ENCODE results near the gene ELF5.

The ELF5 gene

DNA sequence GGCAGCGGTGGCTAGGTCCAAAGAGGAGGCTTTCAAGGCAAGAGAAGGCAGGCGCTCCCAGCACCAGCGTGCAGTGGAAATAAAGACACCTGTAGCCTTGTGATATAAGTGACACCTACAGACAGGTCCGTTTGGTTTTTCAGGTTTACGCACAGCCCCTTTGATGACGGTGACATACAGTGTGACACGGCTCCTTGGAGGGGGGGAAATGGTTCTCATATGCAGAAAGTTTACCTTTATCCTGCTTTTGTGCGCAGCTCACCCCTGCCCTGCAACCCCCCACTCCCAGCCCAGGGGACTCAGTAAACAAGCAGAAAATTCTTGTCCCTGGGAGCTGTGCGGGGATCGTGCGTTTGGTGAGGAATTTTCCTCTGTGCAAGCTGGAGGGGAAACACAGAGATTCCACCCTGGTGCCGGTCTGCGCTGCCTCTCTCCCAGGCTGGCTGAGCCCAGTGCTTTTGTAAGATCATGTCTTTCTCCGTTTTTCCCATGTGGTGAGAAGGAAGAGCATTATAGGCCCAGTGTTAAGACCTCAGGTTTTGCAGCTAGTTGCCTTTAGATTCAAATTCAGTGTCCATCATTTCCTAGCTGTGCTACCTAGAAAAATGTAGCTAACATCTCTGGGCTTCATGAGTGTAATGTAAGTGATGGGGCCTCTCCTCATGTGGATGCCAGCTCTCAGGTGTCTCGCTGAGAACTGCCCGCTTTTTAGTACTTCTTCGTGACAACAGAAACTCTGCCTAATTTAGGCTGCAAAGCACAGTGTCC, at the start of gene ELF5:
Gene ELF5, minus strand, starts transcription at position 113 of the 768 bp plus-strand sequence. CDS start 8,045 bp downstream, outside the sequence.
- no peak for DNase-seq

DNA sequence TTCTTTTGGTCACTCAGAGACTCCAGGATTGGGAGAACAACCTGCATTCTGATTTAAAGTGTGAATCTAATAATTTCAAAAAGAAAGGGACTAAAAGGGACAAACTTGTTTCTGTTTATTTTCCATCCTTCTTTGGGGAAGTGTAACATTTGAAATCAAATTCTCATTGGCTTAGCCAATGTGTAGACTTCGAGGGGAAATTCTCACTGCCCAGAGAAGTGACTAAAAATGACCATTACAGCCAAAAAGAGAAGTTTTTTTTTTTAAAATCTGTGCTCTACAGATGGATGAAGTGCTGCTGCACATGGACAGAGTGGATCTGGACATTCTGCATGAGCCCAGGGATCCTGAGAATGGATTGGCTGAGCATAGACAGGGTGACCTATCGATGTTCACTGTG, 49.4 kb upstream of the ELF5 start:
- no peak for DNase-seq

DNA sequence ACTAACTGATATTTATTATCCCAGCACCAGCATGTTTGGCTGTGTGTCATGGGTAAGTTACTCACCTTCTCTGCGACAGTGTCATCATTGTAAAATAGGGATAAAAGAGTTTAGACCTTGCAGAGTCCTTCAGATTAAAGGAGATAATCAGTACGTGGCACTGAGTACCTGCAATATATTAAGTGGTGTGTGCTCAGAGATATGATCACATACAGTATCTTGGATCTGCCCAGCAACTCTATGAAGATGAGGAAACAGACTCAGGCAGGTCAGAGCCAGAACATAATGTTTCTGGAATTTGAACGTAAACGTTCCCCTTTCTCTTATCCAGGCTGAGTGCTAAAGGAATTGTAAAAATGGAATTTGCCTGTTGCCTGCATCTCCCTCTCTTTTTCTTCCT, 46.9 kb upstream of the ELF5 start:
- DNase-seq, result no peak

- DNase-seq, result no peak
These were observed 45.1 kb upstream of the ELF5 start for GRCh38 chr11:34558673-34559072.

DNA sequence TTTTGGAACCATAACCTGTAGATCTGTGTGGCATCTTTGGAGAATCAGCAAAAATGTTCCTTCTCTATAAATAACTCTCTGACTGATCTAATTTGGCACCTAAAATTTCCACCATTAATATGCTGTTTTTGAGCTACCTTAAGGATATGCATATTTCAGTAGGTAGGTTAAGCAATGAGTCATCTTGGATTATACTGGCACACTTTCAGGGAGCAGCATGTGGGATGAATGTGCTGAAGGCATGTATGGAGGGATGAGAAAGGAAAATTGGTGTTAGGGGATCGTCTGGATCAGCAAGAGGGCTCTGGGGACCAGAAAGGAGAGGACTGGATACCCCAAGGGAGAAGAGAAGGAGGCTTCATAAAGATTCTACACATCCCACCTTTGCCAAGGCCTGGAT, 44.6 kb upstream of the ELF5 start:
- DNase-seq, result no peak

DNA sequence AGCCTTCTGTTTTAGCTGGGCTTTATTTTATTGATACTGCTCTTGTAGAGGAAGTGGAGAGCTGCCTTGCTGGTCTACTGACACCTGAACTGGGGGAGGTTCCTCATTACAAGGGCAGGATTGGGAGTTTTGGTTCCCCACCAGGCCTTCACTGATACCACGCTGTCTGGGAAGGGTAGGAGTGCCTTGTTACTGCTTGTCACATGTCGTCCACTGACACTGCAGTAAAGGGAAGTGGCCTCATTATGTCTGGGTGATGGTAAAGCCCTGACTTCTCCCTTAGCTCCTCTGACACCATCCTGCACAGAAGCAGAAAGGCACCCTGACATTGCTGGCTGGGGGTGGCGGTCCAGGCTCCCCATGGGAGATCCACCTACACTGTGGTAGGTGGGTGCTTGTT, 38.7 kb upstream of the ELF5 start:
- peak; percentile 23 for DNase-seq

DNA sequence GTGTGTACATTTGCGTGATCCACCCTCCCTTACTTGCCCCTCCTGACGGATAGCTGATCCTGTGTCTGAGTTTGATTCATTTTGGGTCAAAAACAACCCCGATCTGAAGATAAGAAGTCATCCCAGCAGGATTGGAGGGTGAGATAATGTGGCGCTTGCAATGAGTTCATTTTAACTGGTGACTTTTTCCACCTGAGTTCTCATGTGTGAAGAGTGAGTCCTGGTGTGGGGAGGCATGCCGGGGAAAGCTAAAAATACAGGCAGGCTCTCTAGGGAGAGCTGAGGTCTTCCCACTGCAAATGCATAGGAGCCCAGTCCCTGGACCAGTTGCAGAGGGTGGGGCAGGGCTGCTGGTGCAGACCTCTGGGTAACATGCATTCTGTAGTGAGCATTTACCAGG, 35.7 kb upstream of the ELF5 start:
- no peak for DNase-seq

- no peak for DNase-seq
These were observed 34.7 kb upstream of the ELF5 start for GRCh38 chr11:34548278-34548677.

DNA sequence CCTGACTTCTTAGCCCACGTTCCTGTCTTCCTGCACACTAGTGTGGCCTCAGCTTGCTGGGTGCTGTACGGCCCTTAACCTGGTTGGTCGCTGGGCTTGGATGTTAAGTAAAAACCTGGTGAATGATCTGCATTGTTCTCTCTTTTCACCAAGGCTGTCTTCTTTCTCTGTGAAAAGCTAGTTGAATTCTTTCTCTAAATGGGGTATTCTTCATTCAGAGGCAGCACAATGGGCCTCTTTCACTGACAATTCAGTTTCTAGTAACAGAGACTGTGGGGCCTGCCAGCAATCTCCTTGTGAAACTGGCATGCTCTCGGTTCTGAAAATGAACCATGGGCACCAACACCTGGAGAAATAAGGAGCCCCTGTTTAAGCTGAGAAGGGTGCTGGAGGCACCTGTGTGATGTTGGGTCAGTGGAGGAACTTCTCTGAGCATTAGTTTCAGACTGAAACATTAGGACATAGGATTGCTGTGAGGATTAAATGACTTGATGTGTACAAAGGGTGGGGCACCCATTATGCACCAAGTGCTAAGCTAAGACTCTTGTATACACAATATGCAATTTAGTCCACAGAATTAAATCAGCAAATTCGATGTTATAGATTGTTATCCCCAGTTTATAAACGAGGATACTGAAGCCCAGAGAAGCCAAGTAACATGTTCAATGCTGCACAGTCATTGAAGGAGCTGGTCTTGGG, 33.1 kb upstream of the ELF5 start:
- DNase-seq, result no peak

- no peak for DNase-seq
These were observed 28.5 kb upstream of the ELF5 start for GRCh38 chr11:34542089-34542488.

GRCh38 chr11:34540870-34541269, 27.3 kb upstream of the ELF5 start:
- no peak for DNase-seq

DNA sequence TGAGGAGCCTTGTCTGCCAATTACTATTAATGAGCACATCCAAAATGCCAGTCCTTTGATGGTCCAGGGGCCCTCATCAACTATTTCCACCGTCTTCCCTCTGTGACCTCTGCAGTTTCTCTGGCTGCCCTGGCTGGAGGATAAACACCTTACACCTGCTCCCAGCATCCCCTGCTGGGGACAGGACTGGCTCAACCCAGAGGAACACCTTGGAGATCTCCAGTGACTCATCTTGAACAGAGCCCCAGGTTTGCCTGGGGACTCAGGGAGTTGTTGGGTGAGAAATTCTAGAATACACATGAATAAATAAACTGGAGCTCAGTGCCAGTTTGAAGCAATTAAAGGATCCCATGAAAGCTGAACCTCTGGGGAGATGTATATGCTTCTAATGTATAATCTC, 24.0 kb upstream of the ELF5 start:
- no peak for DNase-seq

DNA sequence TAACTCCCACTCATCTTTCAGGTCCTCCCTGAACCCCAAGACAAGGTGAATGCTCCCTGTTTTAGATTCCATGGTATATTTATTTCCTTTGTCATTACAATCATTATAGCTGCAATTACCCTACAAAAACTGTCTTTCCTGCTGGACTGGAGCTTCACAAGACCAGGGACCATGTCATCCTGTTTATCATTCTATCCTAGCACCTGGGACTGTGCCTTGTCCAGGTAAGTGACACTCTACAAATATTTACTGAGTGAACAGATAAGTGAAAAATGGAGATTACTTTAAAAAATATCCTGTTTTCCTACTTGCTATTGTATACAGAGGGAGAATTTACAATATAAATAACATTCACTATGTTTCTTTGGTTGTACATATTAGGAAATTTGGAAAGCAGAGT, 22.5 kb upstream of the ELF5 start:
- DNase-seq, result no peak

- no peak for DNase-seq
These were observed 21.2 kb upstream of the ELF5 start for GRCh38 chr11:34534826-34535225.

DNA sequence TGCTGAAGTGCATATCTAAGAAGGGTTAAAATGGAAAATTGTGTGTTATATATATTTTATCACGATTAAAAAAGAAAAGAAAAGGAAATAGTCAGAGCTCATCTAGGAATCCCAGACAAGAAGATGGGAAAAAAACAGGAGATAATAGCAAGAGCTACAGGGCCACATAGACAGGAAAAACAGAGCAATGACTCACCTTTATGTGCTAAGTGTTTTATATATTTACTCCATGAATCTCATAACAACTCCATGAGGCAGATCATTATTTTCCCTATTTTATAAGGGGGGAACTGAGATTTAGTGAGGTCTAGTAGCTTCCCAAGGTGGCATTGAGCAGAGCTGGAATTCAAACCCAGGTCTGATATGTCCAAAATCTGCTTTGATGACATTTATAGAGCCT, 18.1 kb upstream of the ELF5 start:
- DNase-seq, result no peak

- DNase-seq, result no peak
These were observed 17.1 kb upstream of the ELF5 start for GRCh38 chr11:34530545-34531234.

DNA sequence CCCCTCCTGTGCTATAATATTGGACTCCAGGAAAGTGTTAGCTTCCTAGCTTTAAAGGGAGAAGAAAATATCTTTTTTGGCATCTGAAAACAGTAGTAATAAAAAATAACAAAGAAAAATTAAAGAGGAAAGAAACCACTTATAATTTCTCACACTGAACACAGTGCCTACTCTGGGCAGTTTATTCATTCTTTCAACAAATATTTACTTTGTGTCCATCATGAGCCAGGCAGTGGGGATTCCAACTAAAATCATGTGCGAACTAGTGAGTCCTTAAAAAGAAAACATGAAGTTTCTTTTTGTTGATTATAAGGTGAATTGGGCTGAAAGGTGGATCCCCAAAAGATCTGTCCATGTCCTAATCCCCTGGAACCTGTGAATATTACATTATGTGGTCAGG, 16.0 kb upstream of the ELF5 start:
- no peak for DNase-seq

DNA sequence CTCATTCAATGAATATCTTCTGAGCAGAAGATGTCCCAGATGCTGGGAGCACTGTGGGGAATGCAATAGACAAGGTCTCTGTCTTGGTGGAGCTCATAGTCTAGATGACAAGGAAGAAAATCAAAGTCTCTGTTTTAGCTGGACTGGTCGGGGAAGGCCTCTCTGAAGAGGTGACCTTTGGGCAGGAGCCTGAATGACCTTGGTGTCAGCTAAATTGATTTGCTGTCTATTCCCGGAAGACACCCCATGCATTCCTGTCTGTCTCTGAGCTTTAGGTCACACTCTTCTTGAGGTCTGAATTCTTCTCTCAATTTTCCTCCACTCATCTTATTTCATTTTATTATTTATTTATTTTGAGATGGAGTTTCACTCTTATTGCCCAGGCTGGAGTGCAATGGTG, 14.5 kb upstream of the ELF5 start:
- no peak for DNase-seq

- no peak for DNase-seq
These were observed 12.5 kb upstream of the ELF5 start for GRCh38 chr11:34525888-34526657.

DNA sequence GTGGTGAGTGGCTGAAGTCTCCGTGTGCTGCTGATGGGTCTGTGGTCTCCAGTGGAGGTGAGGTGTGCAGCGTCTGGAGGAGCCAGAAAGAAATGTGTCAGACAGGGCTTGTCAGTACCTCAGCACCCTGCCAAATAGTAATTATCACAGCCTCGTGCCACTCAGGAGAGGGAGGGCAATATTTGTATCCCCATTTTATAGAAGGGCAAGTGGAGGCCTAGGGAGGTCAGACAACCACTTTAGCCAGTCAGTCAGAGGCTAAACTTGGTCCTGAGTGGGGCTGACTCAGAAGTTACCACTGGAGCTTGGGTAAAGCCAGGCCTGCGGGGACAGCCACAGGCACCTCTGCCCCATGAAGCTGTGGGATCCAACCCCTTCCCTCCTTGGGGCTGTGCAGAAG, 11.5 kb upstream of the ELF5 start:
- no peak for DNase-seq

DNA sequence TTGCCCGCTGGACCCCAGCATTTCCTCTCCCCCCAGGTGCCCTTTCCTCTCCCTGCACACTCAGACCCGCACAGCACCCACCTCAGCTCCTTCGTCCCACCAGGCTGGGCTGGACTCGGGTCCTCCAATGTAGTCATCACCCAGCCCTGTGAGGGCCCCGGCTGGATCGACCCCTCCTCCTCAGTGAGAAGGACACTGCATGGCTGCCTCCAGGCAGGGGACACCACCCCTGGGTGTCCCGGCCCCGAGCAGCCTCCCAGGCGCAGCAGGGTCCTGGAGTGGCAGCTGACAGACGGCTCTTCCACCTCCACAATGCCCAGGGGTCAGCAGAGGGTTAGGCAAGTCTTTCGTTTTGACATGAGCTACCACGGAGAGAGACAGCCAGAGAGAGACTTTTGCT, 11.1 kb upstream of the ELF5 start:
- no peak for DNase-seq

- DNase-seq, result no peak
These were observed 9.5 kb upstream of the ELF5 start for GRCh38 chr11:34523053-34523452.

DNA sequence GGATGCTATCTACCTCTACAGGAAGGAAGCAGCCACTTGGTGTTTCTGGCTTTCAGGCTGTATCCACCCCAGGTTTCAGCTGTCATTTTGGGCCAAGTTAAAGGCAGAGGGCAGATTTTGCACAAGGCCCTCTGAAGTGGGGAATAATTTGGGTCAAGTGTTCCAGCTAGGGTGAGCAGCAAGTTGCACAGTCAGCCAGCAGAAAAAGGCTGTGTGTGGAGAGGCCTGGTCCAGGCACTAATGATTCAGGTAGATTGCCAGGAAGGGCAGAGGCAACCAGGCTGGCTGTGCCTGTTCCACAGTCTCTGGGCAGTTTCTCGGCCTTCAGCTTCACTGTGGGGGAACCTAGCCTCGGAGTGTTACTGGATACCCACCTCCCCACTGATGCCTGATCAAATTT, 8.6 kb upstream of the ELF5 start:
- DNase-seq, result no peak

All from CD4-positive, alpha-beta T cell treated with Interleukin-15 for 1 hour (primary cell).